ENCODE measurements around the gene PLGRKT.

PLGRKT gene

DNA sequence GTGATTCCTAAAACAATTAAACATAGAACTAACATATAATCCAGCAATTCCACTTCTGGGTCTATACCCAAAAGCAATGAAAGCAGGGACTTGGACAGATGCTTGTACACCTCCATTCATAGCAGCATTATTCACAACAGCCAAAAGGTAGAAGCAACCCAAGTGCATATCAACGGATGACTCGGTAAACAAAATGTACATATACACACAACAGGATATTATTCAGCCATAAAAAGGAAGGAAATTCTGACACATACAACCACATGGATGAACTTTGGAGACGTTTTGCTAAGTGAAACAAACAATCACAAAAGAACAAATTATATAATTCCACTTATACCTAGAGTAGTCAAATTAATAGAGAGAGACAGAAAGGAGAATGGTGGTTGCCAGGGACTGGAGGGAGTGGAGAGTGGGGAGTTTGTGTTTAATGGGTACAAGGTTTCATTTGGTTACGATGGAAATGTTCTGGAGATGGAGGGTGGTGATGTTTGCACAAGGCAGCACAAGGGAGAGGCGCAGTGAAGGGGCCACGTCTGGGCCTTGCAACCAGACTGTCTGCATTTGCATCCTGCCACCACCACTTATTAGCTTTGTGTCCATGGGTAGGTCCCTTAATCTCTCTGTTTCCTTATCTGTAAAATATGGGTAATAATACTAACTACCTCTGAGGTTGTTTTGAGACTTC is 61.8 kb downstream of the PLGRKT start:
- DNase-seq (ENCODE audit: low spot score) = no peak
- Histone ChIP-seq H3K4me3 (no peak overlapping the region), H3K27ac (no peak overlapping the region)
- TF ChIP-seq CTCF (IDR thresholded peaks at IDR 0.05) = no peak

DNA sequence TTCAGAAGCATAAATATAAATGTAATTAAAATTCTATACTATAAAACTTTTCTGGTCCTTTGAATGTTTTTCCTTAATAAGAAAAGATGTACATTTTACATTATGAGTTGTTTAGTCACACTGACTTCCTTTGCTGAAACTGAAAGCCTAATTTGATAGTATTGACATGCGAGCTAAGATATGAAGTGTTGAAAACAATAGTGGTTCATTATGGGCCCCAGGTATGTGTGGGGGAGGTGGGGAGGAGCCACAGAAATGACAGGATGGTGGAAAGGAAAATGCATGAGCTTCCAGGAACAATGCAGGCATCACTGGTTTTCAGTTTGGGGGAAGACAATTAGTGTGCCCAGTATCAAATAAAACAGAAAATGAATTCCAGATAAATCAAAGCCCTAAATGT is 62.6 kb downstream of the PLGRKT start:
- Histone ChIP-seq H3K27ac (no peak overlapping the region), H3K4me3 (no peak overlapping the region)
- no peak for TF ChIP-seq CTCF (IDR thresholded peaks at IDR 0.05)
- DNase-seq (ENCODE audit: low spot score) = no peak

GRCh38 chr9:5364294-5365024 is 73.3 kb downstream of the PLGRKT start:
- TF ChIP-seq CTCF (IDR thresholded peaks at IDR 0.05) = no peak
- Histone ChIP-seq H3K4me3 (no peak overlapping the region), H3K27ac (no peak overlapping the region)
- DNase-seq (ENCODE audit: low spot score) = no peak

DNA sequence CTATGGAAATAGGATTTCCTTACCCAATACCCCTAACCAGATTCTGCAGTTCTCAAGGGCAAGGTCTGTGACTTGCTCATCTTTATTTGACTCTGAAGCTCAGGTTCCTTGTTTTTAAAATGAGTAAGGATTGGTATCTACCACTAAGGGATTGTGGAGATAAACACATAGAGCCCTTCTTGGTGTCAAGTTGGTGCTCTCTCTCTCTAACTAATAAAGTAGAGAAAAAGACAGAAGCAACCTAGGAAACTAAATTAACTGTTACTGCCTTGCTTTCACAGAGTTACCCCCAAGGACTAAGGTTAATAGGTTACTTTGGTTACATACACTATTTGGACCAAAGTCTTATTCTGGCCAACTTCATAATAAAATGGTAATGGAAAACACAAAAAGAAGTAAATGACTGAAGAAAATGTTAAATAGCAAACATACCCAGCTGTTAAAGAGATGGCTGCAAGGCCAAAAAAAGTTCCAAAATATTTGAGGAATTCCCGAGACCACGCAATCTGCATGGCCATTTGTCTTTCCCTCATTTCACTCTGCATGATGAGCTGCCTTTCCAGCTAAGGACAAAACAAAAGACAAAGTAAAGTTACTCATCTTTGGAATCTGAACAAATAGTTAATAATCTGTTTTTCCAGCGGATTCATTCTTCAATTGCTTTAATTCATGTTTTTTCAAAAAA is 76.3 kb downstream of the PLGRKT start:
- H3K27ac ChIP-seq = no peak overlapping the region
- no peak overlapping the region for H3K4me3 ChIP-seq
- no peak for TF ChIP-seq CTCF (IDR thresholded peaks at IDR 0.05)
- no peak for DNase-seq (ENCODE audit: low spot score)

- no peak for DNase-seq (ENCODE audit: low spot score)
- Histone ChIP-seq H3K4me3 (no peak overlapping the region), H3K27ac (no peak overlapping the region)
- no peak for TF ChIP-seq CTCF (IDR thresholded peaks at IDR 0.05)
Measured at GRCh38 chr9:5360341-5360740, 77.4 kb downstream of the PLGRKT start.

DNA sequence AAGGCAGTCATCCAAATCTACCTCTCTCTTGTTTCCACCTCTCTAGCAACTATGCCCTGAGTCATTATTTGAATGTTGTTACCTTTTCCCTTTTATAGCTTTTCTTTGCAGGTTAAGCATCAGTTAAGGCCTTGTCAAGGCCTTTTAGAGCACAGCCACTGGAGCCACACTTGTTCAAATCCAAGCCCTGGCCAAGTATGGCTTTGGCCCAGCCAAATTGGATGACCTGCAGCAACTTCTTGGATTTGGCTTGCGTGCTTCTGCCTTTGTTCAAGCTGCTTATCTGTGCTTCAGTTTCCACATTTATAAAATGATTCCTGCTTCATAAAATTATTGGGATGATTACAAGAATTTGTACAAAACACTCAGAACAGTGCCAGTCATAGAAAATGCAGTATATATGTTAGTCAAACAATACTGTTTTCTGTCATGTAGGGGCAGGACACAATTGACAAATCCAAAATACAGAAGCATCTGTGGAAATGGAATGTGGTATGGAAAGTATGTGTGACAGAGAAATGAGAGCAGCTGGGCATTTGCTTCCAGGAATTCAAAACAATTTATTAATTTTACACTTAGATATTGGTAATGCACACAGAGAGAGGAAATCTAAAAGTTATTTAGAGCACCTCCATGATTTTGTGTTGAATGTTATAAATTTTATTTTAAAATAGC is 80.2 kb downstream of the PLGRKT start:
- no peak overlapping the region for H3K4me3 ChIP-seq

More for the DNA sequence above, 80.2 kb downstream of the PLGRKT start:
- no peak overlapping the region for H3K27ac ChIP-seq
- TF ChIP-seq CTCF (IDR thresholded peaks at IDR 0.05) = no peak
- no peak for DNase-seq (ENCODE audit: low spot score)

Measured in coronary artery (tissue), 2 donors.